ENCODE data around the gene UFD1. TPM values are rescaled to one million over a fixed set of nuclear protein-coding genes. Genes with fewer than 3 reads are reported as not detected.
A peak's percentile ranks its signal among the peaks of the same experiment; 100 is the strongest.

Gene UFD1
- total and polyA plus RNA-seq, 8 donors = 3.8 to 86.6 (median 51.3) TPM

- 91 to 96% (median 92%) methylated on average over 7 of the region's 7 CpGs for WGBS, 5 donors
- no peak overlapping the region for H3K4me3 ChIP-seq
- DNase-seq = no peak
- H3K4me1 ChIP-seq = peaks cover 22 to 41% (median 26%) of the 10 kb centered on the region in 4 donors
- no peaks in the 10 kb centered on the region for H3K9me3 ChIP-seq
- no peak overlapping the region for H3K27ac ChIP-seq
- H3K27me3 ChIP-seq = no peaks in the 10 kb centered on the region
- TF ChIP-seq EP300 (IDR thresholded peaks at IDR 0.05) (no peak), CTCF (IDR thresholded peaks at IDR 0.05) (no peak)
- intact Hi-C loops (cut with DNase I; ENCODE audit: low total_unique reads) = loop anchor here (5.0 kb wide), 1 partner anchor 43 kb away; the partner anchor contains the start of genes CDC45 and UFD1
- peaks cover 17 to 45% (median 34%) of the 10 kb centered on the region in 4 donors for H3K36me3 ChIP-seq
These were observed 44.6 kb downstream of the UFD1 start for GRCh38 chr22:19434401-19434800.

GRCh38 chr22:19432133-19432851 lies 46.7 kb downstream of the UFD1 start, which contains the start of gene MRPL40:
TSS of gene MRPL40 (plus strand) at chr22:19432545. CDS start at chr22:19432555, 10 bp downstream.
- Histone ChIP-seq H3K4me1 (peaks cover 23 to 58% (median 37%) of the 10 kb centered on the region in 4 donors), H3K4me3 (peak within 1 kb of the TSS; percentile 86 to 98 (median 94)), H3K36me3 (peaks cover 17 to 32% (median 30%) of the 10 kb centered on the region in 4 donors), H3K9me3 (no peaks in the 10 kb centered on the region), H3K27ac (peak within 1 kb of the TSS; percentile 93 to 99 (median 96)), H3K27me3 (no peaks in the 10 kb centered on the region)
- peak; percentile 88 to 96 (median 88) for TF ChIP-seq POLR2AphosphoS5 (IDR thresholded peaks at IDR 0.05)
- peak in 1 of 7 experiments; percentile 17 for TF ChIP-seq CTCF (IDR thresholded peaks at IDR 0.05)
- TF ChIP-seq EP300 (IDR thresholded peaks at IDR 0.05) = no peak
- peak in 1 of 4 donors; percentile 6 for TF ChIP-seq POLR2A (IDR thresholded peaks at IDR 0.05)
- peak; percentile 94 to 98 for DNase-seq
- WGBS, 5 donors = 0 to 2% (median 0%) methylated on average over 15 to 74 of the region's 74 CpGs
- intact Hi-C loops (cut with DNase I; ENCODE audit: low total_unique reads) = loop anchor here (5.0 kb wide), 1 partner anchor 45 kb away; the partner anchor contains the start of genes CDC45 and UFD1

- intact Hi-C loops (cut with DNase I; ENCODE audit: low total_unique reads) = loop anchor here (5.0 kb wide), 1 partner anchor 46 kb away; the partner anchor contains the start of genes CDC45 and UFD1
- no peaks in the 10 kb centered on the region for H3K9me3 ChIP-seq
- H3K4me1 ChIP-seq = peaks cover 23 to 58% (median 38%) of the 10 kb centered on the region in 4 donors
- peak within 1 kb of the TSS; percentile 93 to 99 (median 96) for H3K27ac ChIP-seq
- 0% methylated on average over 2 to 66 of the region's 66 CpGs for WGBS, 5 donors
- peak within 1 kb of the TSS; percentile 86 to 98 (median 94) for H3K4me3 ChIP-seq
- H3K36me3 ChIP-seq = peaks cover 17 to 26% (median 25%) of the 10 kb centered on the region in 4 donors
- TF ChIP-seq POLR2AphosphoS5 (IDR thresholded peaks at IDR 0.05) (peak; percentile 26 to 84 (median 50)), CTCF (IDR thresholded peaks at IDR 0.05) (no peak)
- DNase-seq = peak; percentile 84 to 93
- no peaks in the 10 kb centered on the region for H3K27me3 ChIP-seq
These were observed 47.3 kb downstream of the UFD1 start, which contains the start of gene HIRA for GRCh38 chr22:19431649-19432132. TSS of gene HIRA (minus strand) at chr22:19431733. CDS start at chr22:19431476, 257 bp downstream.

- H3K9me3 ChIP-seq = no peaks in the 10 kb centered on the region
- peak overlapping the region; percentile 86 to 98 (median 94) for H3K4me3 ChIP-seq
- H3K27ac ChIP-seq = peak overlapping the region; percentile 81 to 98 (median 94)
- H3K27me3 ChIP-seq = no peaks in the 10 kb centered on the region
- peak; percentile 65 to 78 for DNase-seq
- 0 to 1% (median 1%) methylated on average over 5 to 53 of the region's 53 CpGs for WGBS, 5 donors
- intact Hi-C loops (cut with DNase I; ENCODE audit: low total_unique reads) = loop anchor here (5.0 kb wide), 1 partner anchor 46 kb away; the partner anchor contains the start of genes CDC45 and UFD1
- no peak for TF ChIP-seq POLR2A (IDR thresholded peaks at IDR 0.05)
- TF ChIP-seq POLR2AphosphoS5 (IDR thresholded peaks at IDR 0.05) = no peak
- no peak for TF ChIP-seq EP300 (IDR thresholded peaks at IDR 0.05)
- no peak for TF ChIP-seq CTCF (IDR thresholded peaks at IDR 0.05)
- H3K36me3 ChIP-seq = peaks cover 15 to 19% (median 18%) of the 10 kb centered on the region in 4 donors
- H3K4me1 ChIP-seq = peaks cover 23 to 60% (median 40%) of the 10 kb centered on the region in 4 donors
These were observed 48.0 kb downstream of the UFD1 start for GRCh38 chr22:19430890-19431541.
